Activated B cell treated with CpG ODN at 0.5 μM for 24 hours (primary cell): ENCODE measurements around the gene MPPED2. TPM values are rescaled to one million over a fixed set of nuclear protein-coding genes. Genes with fewer than 3 reads are reported as not detected.

Experiments used
- ATAC-seq: fragments of 200-7000 bp; cut with Tn5 transposase; one replicate; pipeline ENCODE4 v1.10.0; 2021; ENCODE audit warnings: low read depth, mild to moderate bottlenecking, moderate library complexity
- CTCF ChIA-PET: fragments of 350-600 bp; sonication (Branson Sonifier 250); formaldehyde crosslinking; loops from one replicate; lab custom pipeline; 2021; ENCODE audit warnings: antibody characterized with exemption; lab: Charles Lee
- POLR2A ChIA-PET: fragments of 350-600 bp; sonication (Branson Sonifier 250); formaldehyde crosslinking; loops from one replicate; lab custom pipeline; 2021; ENCODE audit warnings: antibody characterized with exemption; lab: Charles Lee
- DNase-seq: peaks from one replicate; pipeline ENCODE4 v3.0.0; 2022
- H3K27ac Mint-ChIP-seq: one replicate; pipeline ENCODE4 v1.8.0; 2020; ENCODE audit warnings: mixed read lengths
- H3K27me3 Mint-ChIP-seq: one replicate; pipeline ENCODE4 v1.8.0; 2021; ENCODE audit warnings: mixed read lengths
- H3K36me3 Mint-ChIP-seq: one replicate; pipeline ENCODE4 v1.8.0; 2021; ENCODE audit warnings: low read depth, mixed read lengths
- H3K4me1 Mint-ChIP-seq: one replicate; pipeline ENCODE4 v1.8.0; 2021; ENCODE audit warnings: mixed read lengths
- H3K4me3 Mint-ChIP-seq: one replicate; pipeline ENCODE4 v1.8.0; 2020; ENCODE audit warnings: mild to moderate bottlenecking, mixed read lengths
- H3K9me3 Mint-ChIP-seq: one replicate; pipeline ENCODE4 v1.8.0; 2020; ENCODE audit warnings: mixed read lengths
- CTCF ChIP-seq: fragments of 200-600 bp; IDR thresholded peaks from one replicate; pipeline ENCODE4 v1.8.0; 2022; ENCODE audit warnings: antibody characterized with exemption, mild to moderate bottlenecking
- intact Hi-C: fragments of 100-400 bp; cut with micrococcal nuclease; formaldehyde crosslinking; loops from one replicate; pipeline ENCODE4 v1.15.1; 2024
- total RNA-seq: library from RNA; stranded (reverse); gene quantifications from 2 replicates; pipeline ENCODE4 v1.2.3, GENCODE V29; 2022

Gene MPPED2
- total RNA-seq, 1 donor from 2014 or later, result 1.7 TPM

- TF ChIP-seq CTCF, result no peak
These were observed 179.0 kb downstream of the MPPED2 start for GRCh38 chr11:30406978-30407762.

GRCh38 chr11:30405385-30405784 is 180.8 kb downstream of the MPPED2 start:
- H3K4me1 Mint-ChIP-seq, result no peaks in the 10 kb centered on the region
- H3K27ac Mint-ChIP-seq, result no peak overlapping the region
- no peak for ATAC-seq
- POLR2A ChIA-PET, result no interaction called here
- no peak for TF ChIP-seq CTCF
- no peak for DNase-seq
- H3K27me3 Mint-ChIP-seq, result no peaks in the 10 kb centered on the region
- H3K9me3 Mint-ChIP-seq, result no peaks in the 10 kb centered on the region
- intact Hi-C loops, result no loop called here
- CTCF ChIA-PET, result no interaction called here
- H3K4me3 Mint-ChIP-seq, result no peak overlapping the region
- H3K36me3 Mint-ChIP-seq, result no peaks in the 10 kb centered on the region

More at GRCh38 chr11:30406978-30407762, 179.0 kb downstream of the MPPED2 start:
- Mint-ChIP-seq H3K27me3 (no peaks in the 10 kb centered on the region), H3K4me1 (no peaks in the 10 kb centered on the region), H3K27ac (no peak overlapping the region), H3K36me3 (no peaks in the 10 kb centered on the region), H3K4me3 (no peak overlapping the region), H3K9me3 (no peaks in the 10 kb centered on the region)
- intact Hi-C loops, result no loop called here
- ChIA-PET POLR2A (no interaction called here), CTCF (no interaction called here)
- DNase-seq, result no peak
- ATAC-seq, result no peak

DNA sequence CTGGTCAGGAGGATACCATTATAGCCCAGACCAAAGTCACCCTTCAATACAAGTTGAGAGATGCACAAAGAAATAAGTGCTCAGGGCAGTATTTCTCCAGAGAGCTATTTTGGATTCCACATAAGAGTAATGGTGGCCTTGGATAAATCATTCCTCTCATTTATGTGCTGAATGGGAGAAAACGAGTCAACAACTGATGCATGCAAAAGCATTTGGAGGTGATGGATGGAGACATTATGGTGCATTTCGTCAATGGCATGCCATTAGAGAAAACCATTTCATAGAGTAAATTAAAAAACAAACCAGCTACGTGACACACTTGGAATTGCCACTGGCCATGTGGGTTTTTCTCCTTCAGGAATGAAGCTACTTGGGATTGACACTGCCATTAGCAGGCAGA is 182.0 kb downstream of the MPPED2 start:
- Mint-ChIP-seq H3K36me3 (no peaks in the 10 kb centered on the region), H3K27ac (no peak overlapping the region)
- POLR2A ChIA-PET, result no interaction called here

DNA sequence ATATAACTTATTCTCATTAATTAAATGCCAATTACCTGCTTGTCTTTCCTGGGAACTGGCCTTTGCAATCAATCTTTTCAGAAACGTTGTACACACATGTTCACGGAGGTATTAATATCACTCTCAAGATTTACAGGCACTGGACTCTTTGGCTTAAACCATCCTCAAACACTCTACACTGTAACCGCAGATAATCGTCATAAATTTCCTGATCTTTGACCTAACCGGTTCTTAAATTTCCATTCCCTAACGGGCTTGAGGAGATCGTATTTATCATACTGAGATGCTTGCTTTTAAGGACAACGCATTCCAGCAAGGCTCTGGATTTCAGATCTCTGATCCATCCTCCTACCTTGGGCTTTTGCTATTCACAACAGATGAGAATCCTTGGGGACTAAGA is 190.4 kb downstream of the MPPED2 start:
- H3K4me1 Mint-ChIP-seq, result no peaks in the 10 kb centered on the region
- DNase-seq (no peak), ATAC-seq (no peak)
- H3K9me3 Mint-ChIP-seq, result peaks cover 5% of the 10 kb centered on the region
- peaks cover 12% of the 10 kb centered on the region for H3K27me3 Mint-ChIP-seq
- intact Hi-C loops, result no loop called here
- no peak for TF ChIP-seq CTCF
- no peak overlapping the region for H3K4me3 Mint-ChIP-seq
- CTCF ChIA-PET, result no interaction called here
- POLR2A ChIA-PET, result no interaction called here
- H3K36me3 Mint-ChIP-seq, result no peaks in the 10 kb centered on the region
- H3K27ac Mint-ChIP-seq, result no peak overlapping the region

More for the DNA sequence above, 182.0 kb downstream of the MPPED2 start:
- TF ChIP-seq CTCF, result no peak
- ATAC-seq (no peak), DNase-seq (no peak)
- H3K4me3 Mint-ChIP-seq, result no peak overlapping the region
- H3K27me3 Mint-ChIP-seq, result no peaks in the 10 kb centered on the region
- intact Hi-C loops, result no loop called here
- CTCF ChIA-PET, result no interaction called here
- no peaks in the 10 kb centered on the region for H3K4me1 Mint-ChIP-seq
- H3K9me3 Mint-ChIP-seq, result no peaks in the 10 kb centered on the region

- intact Hi-C loops, result no loop called here
- no peaks in the 10 kb centered on the region for H3K4me1 Mint-ChIP-seq
- POLR2A ChIA-PET, result no interaction called here
- CTCF ChIA-PET, result no interaction called here
- no peak overlapping the region for H3K4me3 Mint-ChIP-seq
- peaks cover 10% of the 10 kb centered on the region for H3K27me3 Mint-ChIP-seq
- no peak for TF ChIP-seq CTCF
- H3K27ac Mint-ChIP-seq, result no peak overlapping the region
- H3K9me3 Mint-ChIP-seq, result peaks cover 5% of the 10 kb centered on the region
- H3K36me3 Mint-ChIP-seq, result no peaks in the 10 kb centered on the region
- ATAC-seq (no peak), DNase-seq (no peak)
These were observed 193.1 kb downstream of the MPPED2 start for GRCh38 chr11:30393012-30393411.
